Lower lobe of right lung (tissue), 2 donors: ENCODE results near the gene SEC31B. TPM values are rescaled to one million over a fixed set of nuclear protein-coding genes. Genes with fewer than 3 reads are reported as not detected.
A peak's percentile ranks its signal among the peaks of the same experiment; 100 is the strongest.

Source experiments
- ATAC-seq, 2 donors: fragments of 200-7000 bp; cut with Tn5 transposase; one replicate each; pipeline ENCODE4 v1.9.1; 2020 to 2022; ENCODE audit warnings: mild to moderate bottlenecking in 2 of 2, moderate library complexity in 2 of 2
- DNase-seq: peaks from one replicate; pipeline ENCODE4 v3.0.0-alpha.2; 2020
- H3K27ac ChIP-seq: fragments of 200-600 bp; one replicate; pipeline ENCODE4 v1.8.0; 2022
- H3K27me3 ChIP-seq: fragments of 200-600 bp; one replicate; pipeline ENCODE4 v1.8.0; 2022; ENCODE audit warnings: low read depth
- H3K36me3 ChIP-seq: fragments of 200-600 bp; one replicate; pipeline ENCODE4 v1.8.0; 2022; ENCODE audit warnings: mild to moderate bottlenecking
- H3K4me1 ChIP-seq: fragments of 200-600 bp; one replicate; pipeline ENCODE4 v1.8.0; 2022
- H3K4me3 ChIP-seq: fragments of 200-600 bp; one replicate; pipeline ENCODE4 v1.8.0; 2022; ENCODE audit warnings: mild to moderate bottlenecking
- H3K9me3 ChIP-seq: fragments of 200-600 bp; one replicate; pipeline ENCODE4 v1.8.0; 2022
- CTCF ChIP-seq: fragments of 200-600 bp; IDR thresholded peaks from one replicate; pipeline ENCODE4 v1.8.0; 2022; ENCODE audit warnings: antibody characterized with exemption, mild to moderate bottlenecking
- intact Hi-C: fragments of 100-400 bp; cut with DNase I; formaldehyde crosslinking; loops from one replicate; pipeline ENCODE4 v1.11.0; 2022
- total RNA-seq: library from RNA; stranded (reverse); fragmentation: NEBNext Ultra II Directional; extraction: Animal tissue kit (Norgen Biotek cat#: 25700); gene quantifications from one replicate; pipeline ENCODE4 v1.2.1, GENCODE V29; 2021
- donor health status: DM: no; HTN: yes; CAD: no; lungs with severe emphysema.

The SEC31B gene
- total RNA-seq, 1 donor from 2014 or later = 16.0 TPM

GRCh38 chr10:100566561-100566960 is 46.9 kb upstream of the SEC31B start:
- Histone ChIP-seq H3K9me3 (no peaks in the 10 kb centered on the region), H3K4me3 (no peak overlapping the region), H3K27ac (no peak overlapping the region), H3K27me3 (peaks cover 79% of the 10 kb centered on the region), H3K4me1 (peaks cover 14% of the 10 kb centered on the region), H3K36me3 (no peaks in the 10 kb centered on the region)
- TF ChIP-seq CTCF = no peak
- DNase-seq = no peak
- intact Hi-C loops = no loop called here
- no peak for ATAC-seq

- no peak for TF ChIP-seq CTCF
- Histone ChIP-seq H3K27me3 (peaks cover 76% of the 10 kb centered on the region), H3K36me3 (no peaks in the 10 kb centered on the region), H3K4me1 (peaks cover 14% of the 10 kb centered on the region), H3K27ac (no peak overlapping the region), H3K9me3 (no peaks in the 10 kb centered on the region), H3K4me3 (no peak overlapping the region)
- intact Hi-C loops = no loop called here
- no peak for DNase-seq
- ATAC-seq = no peak
Observed at GRCh38 chr10:100565206-100565985, 45.7 kb upstream of the SEC31B start.

GRCh38 chr10:100562008-100562672 is 42.5 kb upstream of the SEC31B start:
- H3K27ac ChIP-seq = no peak overlapping the region
- TF ChIP-seq CTCF = peak; percentile 77
- no peaks in the 10 kb centered on the region for H3K9me3 ChIP-seq
- H3K27me3 ChIP-seq = peaks cover 50% of the 10 kb centered on the region
- H3K36me3 ChIP-seq = no peaks in the 10 kb centered on the region
- intact Hi-C loops = no loop called here
- DNase-seq (peak; percentile 79), ATAC-seq (peak; percentile 91)
- H3K4me1 ChIP-seq = peaks cover 14% of the 10 kb centered on the region
- peak overlapping the region; percentile 27 for H3K4me3 ChIP-seq

- Histone ChIP-seq H3K4me1 (peaks cover 14% of the 10 kb centered on the region), H3K9me3 (no peaks in the 10 kb centered on the region), H3K27me3 (peaks cover 40% of the 10 kb centered on the region), H3K27ac (no peak overlapping the region), H3K4me3 (no peak overlapping the region), H3K36me3 (peaks cover 4% of the 10 kb centered on the region)
- ATAC-seq (no peak), DNase-seq (no peak)
- intact Hi-C loops = no loop called here
- no peak for TF ChIP-seq CTCF
Observed at GRCh38 chr10:100561005-100561404, 41.3 kb upstream of the SEC31B start.

- TF ChIP-seq CTCF = no peak
- Histone ChIP-seq H3K4me3 (no peak overlapping the region), H3K9me3 (no peaks in the 10 kb centered on the region), H3K27ac (no peak overlapping the region), H3K27me3 (peaks cover 32% of the 10 kb centered on the region), H3K4me1 (peaks cover 14% of the 10 kb centered on the region), H3K36me3 (peaks cover 4% of the 10 kb centered on the region)
- intact Hi-C loops = no loop called here
- DNase-seq = no peak
- no peak for ATAC-seq
Observed at GRCh38 chr10:100560248-100560647, 40.6 kb upstream of the SEC31B start.
